Embryonic facial prominence (tissue), 1 donor: Measurements from ENCODE around the gene RETREG2.

ENCODE experiments used
- DNase-seq: peaks from one replicate; pipeline ENCODE4 v3.0.0-alpha.2; 2016; ENCODE audit errors: extremely low spot score

RETREG2 gene, protein sequence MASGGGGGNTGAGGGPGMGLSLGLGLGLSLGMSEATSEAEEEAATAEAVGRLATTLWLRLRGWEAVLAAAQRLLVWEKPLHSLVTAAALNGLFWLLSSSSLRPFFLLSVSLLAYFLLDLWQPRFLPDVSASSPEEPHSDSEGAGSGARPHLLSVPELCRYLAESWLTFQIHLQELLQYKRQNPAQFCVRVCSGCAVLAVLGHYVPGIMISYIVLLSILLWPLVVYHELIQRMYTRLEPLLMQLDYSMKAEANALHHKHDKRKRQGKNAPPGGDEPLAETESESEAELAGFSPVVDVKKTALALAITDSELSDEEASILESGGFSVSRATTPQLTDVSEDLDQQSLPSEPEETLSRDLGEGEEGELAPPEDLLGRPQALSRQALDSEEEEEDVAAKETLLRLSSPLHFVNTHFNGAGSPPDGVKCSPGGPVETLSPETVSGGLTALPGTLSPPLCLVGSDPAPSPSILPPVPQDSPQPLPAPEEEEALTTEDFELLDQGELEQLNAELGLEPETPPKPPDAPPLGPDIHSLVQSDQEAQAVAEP

DNA sequence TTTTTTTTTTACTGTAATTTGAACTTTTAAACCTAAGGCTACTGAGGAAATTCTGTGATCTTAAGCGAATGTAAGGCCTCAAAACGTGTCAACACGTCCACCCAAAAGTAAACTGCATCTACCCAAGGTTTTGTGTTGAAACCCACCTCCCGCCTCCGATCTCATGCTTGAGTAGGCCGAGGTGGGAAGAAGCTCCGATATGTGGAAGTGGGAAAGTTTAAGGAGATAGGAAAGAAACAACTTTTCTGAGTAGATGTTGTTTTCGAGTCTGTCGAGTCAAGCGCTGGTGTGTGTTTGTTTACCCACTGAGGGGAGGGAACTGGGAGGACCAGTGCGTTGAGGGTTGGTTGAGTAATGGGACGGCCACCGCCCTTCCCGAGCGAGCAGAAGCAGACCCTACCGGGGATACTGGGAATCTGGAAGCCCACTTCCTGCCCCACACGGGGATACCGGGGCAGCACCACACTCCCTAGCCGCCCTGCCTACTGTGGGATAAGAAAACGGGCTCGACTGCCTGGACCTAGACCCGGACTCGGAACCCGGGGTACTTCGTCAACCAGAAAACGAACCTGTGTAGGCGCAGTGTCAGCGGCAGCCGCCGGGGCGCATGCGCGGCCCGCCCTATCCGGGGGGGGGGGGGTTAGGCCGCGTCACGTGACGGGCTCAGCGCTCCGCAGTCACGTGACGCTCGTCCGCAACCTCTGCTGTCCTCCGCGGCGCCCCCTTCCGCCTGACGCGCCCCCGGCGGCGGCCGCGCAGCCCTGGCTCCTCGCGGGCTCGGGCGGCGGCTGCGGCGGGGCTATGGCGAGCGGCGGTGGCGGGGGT is at the start of gene RETREG2:
RETREG2 (plus strand) TSS at position 724 of the 825 bp plus-strand sequence; CDS start at position 802, 78 bp downstream.
- peak; percentile 79 for DNase-seq

DNA sequence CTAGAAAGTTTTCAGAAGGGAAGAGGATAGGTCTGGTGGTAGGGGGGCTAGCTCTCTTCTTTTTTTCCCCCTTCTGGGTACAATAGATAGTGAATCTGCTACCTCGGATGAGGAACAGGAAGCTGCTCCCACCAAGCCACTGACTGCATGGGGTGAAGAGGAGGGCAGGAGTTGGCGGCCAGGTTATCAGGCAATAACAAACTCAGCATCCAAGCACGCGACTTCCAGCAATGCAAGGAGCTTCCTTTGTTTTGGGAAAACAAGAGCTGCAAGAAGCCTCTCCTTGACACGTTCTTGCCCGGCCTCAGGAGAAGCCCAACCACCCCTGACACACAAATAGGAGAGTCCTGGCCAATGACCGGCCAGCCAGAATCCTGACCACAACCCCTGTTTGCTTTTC is 49.7 kb upstream of the RETREG2 start:
- no peak for DNase-seq

DNA sequence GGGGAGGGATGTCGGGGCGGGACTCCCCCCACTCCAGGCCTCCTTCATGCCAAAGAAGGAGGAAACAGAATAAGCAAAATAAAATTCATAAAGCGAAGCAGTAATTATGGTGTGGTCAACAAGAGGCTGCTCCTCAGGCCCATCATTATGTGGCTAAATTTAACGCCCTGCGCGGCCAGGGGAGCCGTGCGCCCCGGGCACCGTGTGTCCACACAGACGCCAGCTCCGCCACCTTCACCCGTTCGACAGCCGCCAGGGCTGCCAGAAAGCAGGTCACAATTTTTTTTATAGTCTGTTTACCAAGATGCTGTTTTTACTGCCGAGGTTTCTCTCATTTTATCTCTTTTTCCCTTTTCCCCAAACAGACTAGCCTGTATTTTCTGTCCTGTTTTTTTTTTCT is 48.5 kb upstream of the RETREG2 start:
- DNase-seq: no peak

DNA sequence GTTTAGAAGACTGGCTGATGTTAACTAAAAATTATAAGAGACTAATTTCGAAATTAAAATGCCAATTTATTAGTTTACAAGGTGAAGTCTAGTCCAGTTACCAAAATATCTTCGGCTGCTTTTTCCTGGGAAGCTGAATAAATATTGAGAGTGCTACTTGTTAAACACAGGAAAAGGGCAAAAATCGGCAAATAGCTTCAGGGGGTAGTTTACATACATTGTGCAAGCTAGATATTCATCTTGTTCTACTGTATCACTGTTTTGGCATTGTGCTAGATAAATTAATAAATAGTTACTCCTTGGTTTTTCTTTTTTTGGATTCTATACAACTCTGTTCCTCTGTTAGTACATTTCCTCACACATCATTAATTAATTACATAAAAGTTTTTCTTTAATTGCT is 46.7 kb upstream of the RETREG2 start:
- no peak for DNase-seq

DNA sequence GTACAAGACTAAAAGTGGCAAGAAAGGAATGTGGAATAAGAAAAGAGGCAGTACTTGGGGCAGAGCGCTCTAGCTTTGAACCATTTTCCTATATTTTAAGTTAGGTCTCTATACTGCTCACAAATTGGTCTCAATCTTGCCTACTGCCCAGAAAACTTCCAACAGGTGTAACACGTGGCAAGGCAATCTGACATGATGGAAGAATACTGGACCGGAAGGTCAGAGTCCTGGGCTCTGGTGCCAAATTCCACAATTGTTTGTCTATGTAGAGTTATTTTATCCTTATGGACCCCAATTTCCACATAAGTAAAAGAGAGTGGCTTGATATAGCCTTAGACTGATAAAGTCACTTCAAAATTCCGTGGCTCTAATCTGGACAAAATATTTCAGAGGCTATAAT is 46.3 kb upstream of the RETREG2 start:
- DNase-seq: no peak

DNA sequence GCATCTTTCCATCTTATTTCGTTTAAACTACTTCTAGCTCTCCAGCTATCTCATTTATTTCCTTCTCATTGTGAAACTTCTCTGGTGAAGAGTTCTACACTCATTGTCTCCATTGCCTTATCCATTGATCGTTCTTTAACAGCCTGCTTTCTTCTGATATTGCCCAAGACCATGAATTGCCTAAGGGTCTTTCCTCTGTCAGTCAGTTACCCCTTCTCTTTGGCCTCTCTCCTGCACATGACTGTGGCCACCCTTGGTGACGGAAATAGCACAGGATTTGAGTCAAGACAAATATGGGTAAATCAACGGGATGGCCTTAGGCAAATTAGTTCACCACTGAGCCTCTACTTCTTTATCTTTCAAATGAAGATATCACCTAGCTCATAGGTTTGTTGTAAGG is 44.1 kb upstream of the RETREG2 start:
- DNase-seq: no peak

DNA sequence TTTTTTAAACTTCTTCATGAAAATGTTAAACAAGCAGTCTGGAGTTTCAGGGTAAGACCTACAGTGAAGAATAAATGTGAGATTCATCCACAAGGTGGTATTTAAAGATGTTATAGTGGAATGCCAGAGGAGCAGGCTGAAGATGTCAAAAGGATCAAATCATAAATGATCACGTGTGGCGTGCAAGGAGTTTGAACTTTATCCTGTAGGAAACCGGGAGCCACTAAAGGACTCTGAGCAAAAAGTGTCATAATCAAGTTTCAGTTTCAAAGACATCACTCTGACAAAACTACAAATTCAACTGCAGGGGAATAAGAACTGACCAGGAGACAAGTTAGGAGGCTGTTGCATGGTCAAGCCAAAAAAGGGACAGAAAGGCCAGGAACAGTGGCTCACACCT is 37.4 kb upstream of the RETREG2 start:
- no peak for DNase-seq

DNA sequence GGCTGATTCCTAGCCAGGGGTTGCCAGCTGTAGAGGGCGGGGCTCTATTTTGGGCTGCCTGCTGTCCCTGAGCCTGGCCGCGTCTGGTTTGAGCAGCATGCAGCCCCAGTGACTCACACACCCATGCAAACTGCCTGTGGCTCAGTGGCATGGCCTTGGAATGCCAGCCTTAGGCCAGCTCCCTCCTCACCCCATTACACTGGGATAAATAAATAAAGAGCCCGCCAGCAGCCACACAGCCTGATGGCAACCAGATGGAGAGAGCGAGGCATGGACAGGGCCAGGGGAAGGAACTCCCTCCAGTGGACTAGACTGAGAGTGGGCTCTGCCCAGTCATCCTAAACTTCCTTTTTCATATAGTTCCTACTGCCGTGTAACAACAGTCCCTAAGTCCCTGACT is 35.7 kb upstream of the RETREG2 start:
- no peak for DNase-seq

DNA sequence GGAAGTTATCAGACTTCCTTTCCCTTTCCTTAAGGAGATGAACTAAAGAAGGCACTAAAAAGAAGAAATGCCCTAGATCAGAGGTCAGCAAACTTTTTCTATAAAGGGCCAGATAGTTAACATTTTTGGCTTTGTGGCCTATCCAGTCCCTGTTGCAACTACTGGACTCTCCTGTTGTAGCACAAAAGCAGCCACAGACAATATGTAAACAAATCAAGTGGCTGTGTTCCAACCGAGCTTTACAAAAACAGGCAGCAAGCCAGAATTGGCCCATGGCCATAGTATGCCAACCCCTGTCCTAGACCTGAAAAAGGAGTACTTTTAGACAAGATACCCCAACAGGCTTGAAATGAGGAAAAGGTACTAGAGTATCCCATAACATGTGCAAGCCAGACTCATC is 28.4 kb upstream of the RETREG2 start:
- no peak for DNase-seq

DNA sequence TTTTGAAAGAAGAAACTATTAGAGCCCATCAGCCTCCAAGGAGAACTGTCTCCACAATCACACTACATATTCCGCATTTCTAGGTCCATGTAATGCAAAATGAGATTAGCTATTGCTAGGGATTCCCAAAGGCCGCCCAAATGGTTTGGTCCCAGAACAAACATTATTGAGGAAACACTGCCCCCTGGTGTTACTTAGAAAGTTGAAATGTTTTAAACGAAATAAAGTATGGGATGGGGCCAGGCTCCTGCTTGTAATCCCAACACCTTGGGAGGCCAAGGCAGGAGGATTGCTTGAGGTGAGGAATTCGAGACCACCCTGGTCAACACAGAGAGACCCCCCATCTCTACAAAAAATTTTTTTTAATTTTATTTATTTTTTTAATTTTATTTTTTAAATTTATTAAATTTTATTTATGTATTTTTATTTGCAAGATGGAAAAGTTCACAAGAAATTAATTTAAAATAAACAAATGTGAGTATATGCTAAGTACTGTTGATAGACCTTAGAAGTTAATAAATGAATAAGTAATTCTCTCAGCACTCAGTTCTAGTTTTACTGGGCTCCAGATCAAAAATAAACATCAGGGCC is 22.9 kb upstream of the RETREG2 start:
- peak; percentile 29 for DNase-seq

DNA sequence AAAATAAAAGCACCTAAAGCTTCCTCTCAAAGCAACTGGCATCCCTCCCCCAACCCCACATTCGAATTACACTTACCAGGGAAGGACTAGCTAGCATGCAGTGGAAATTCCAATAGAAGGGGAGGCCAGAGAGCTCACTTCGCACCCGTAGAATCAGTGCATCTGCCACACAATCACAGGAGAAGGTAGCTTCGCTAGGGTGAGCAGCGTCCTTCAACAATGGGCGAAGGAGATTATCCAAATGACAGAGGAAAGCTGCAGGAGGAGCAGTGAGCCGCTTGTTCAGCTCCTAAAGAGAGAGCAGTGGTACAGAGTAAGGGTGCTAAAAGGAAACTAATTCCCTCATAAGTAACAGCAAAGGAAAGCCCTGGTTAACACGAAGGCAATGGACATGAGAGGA is 20.7 kb upstream of the RETREG2 start:
- DNase-seq: no peak

DNA sequence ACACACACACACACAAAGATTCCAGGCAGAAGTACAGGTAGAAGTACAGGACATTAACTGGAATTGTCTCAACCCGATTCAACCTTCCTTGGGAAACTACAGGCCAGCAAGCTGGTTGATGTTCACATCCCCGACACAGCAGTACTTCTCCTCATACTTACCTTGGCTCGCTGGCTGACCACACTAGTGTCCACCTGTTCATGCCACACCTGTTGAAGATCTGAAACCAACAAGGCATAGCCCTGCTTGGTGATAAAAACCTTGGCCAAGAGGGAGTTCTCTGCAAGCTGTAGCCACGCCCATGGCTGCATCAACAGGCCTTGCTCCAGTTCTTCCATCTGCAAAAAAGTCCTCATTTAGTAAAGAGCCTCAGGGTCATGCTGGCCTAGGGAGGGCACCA is 20.1 kb upstream of the RETREG2 start:
- DNase-seq: no peak

DNA sequence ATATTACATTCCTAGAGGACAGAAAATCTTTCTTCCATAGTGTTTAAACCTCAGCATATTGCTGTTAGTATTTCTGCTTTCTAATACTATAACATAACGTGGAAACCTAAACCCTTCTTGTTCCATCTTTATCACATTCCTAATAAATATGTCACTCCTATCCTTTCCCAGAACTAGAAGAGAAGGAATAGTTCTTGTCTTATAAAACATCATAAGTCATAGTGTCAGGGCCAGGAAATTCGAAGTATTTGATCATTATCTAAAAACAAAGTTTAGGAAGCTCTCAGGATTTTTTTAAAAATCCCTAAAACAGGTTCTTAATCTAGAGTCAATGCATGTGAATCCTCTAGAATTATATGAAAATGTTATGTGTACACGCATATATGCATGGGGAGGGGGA is 19.5 kb upstream of the RETREG2 start:
- DNase-seq: no peak

DNA sequence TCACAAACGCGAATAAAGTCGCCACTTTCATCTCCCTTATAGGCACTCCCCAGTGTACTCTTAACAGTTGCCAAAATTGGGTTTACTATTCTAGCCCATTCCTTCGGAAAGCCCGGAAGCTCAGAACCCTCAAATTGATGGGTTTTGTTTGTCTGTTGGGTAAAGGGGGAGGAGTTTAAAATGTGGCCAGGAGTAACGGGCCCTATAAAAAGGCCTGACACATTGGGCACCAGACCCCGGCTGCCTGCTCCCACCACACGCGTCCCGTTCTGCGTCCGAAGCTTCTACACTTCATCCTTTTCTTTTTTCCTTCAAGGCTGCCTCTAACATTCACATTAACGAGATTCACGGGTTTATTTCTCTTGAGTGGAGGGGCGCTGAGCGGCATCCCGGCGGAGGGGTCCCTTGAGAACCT is 18.3 kb upstream of the RETREG2 start:
- no peak for DNase-seq

DNA sequence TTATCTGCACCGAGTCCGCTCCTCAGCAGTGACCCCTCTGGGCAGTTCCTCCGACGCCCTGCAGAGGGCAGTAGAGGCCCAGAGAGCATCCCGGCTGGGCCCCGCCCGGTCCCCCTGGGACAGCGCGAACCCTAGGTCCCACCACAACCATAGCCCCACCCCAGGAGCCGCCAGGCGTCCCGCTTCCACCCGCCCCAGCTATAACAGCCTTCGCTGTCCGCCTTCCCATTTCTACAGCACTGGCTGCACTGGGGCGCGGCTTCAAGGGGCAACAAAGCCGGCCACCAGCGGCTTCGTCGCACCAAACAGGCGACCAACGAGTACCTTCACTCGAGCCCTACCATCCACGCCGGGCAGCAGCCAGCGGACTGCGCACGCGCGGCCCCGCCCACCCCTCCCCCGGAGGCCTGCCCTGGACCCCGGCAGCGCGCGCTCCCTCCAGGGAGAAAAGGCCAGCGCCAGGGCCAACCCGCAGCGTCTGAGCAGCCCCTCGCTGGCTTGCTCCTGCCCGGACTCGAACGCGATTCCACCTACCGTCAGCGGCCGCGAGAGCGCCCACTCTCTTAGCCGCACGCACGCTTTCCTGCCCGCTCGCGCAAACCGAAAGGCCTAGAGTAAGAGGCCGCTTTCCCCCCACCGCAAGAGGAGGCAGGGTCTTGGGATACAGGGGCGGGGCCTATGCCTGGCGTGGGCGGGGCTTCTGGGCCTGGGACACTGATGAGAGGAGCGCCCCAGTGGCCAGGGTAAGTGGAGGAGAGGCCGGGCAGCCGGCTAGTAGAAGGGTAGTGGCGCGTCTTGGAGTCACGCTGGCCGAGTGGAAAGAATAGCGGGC is 17.7 kb upstream of the RETREG2 start, which contains the start of gene NHEJ1:
NHEJ1 (minus strand) TSS at position 630 of the 832 bp plus-strand sequence. CDS start 2,453 bp downstream, outside the sequence.
- peak; percentile 76 for DNase-seq

DNA sequence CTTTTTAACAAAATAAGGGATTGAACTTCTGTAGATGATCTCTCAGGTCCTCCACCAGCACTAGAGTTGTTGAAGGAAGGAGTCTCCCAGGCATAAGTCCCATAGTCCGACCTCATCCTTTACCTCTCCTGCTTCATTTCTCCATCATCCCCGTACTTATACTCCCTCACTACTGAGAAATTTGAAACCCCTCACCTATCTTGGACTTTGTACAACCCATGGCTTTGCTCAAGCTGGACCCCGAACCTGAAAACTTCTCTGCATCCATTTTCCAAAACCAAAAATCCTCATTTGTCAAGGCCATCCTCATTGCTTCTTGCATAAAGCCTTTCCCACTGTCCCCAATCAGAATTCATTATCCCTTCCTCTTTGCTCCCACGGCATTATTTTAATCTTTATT is 17.0 kb upstream of the RETREG2 start:
- DNase-seq: no peak

DNA sequence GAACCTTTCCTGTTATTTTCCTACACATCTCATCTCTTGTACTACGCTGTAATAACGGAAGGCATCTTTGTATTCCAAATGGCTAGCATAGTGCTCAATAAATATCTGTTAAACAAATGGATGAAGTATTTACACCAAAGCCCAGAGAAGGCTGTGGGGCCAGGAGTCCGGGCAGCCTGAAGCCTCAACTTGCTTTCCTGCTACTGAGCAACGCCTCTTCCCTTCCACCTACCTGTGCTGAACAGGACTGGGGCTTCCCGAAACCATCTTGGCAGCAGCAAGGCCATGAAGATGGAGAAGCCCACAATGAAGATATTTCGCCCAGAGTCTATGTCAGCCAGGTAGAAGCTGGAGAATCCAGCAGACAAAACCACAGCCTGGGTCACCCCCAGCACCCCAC is 14.9 kb upstream of the RETREG2 start:
- DNase-seq: no peak

DNA sequence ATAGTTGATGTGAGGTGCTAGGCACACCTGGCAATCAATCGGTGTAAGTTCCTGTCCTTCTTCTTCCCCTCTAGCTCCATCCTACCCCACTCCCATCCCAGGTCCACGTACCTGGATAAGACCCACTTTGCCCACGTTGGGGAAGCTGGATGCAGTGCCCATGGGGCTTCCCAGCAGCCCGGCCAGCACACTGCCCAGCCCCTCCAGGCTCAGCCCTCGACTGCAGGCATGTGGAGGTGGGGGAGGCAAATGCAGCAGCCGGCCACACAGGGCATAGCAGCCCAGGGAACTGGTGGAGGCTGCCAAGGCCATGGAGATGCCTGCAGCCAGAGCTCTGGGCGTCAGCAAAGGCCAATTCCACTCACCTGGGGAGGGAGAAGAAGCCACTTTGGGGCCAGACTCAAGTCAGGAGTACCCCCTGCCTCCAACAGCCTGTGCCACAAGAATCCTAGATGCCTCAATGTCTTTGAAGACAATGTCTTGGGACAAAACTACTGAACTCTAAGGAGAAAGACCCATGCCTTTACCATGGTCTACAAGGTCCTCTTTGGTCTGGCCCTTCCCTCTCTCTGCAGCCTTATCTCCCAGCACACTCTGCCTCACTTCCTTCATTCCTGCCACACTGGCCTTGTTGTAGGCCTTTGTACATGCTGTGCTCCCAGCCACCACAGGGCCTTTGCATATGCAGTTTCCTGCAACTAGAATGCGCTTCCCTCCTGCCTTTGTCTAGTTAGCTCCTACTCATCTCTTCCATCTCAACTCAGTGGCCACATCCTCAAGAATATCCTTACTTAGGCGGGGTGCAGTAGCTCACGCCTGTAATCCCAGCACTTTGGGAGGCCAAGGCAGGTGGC is 12.8 kb upstream of the RETREG2 start:
- DNase-seq: no peak

DNA sequence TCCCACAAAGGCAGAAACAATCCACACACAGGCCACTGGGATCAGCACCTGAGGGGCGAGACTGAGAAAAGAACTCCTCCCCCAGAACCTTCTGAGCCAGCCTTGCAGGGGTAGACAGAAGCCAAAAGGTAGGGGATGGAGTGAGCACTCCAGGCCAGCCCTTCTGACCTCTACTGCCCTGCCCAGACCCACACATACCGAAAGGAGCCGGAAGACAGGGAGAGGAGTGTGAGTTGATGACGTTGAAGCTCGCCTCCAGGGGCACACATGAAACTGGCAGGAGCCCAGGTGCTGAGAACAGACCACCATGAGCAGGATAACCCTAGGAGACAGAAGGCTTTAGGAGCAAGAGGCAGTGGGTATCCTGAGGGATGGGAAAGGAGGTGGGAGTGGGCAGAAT is 10.1 kb upstream of the RETREG2 start:
- DNase-seq: no peak

DNA sequence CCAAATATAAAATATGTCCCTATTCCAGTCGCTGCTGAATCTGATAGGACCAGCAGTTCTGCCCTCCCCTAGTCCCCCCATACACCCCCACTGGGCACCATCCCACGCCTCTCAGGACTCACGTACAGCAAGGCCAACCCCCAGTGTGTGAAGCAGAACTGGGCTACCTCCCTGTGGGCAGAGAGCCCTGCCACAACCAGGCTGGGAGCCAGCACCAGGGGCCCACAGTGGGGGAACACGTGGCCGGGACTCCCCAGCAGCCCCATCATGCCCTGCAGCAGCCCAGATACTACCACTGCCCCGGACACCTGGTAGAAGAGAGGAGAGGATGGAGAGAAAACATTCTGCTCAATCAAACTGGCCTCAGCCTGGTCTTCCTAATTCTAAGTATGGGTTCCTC is 9.5 kb upstream of the RETREG2 start:
- DNase-seq: no peak
